Erythroblast (primary cell): ENCODE measurements around the gene CMTR1.

ENCODE experiments used
- GATA1 ChIP-seq: IDR thresholded peaks from 2 replicates; pipeline ENCODE4 v1.6.1; 2011; ENCODE audit warnings: low read depth, mild to moderate bottlenecking, control low read depth, low read length, moderate library complexity
- POLR2A ChIP-seq: IDR thresholded peaks from 2 replicates; pipeline ENCODE4 v1.6.1; 2011; ENCODE audit warnings: mild to moderate bottlenecking, low read length

DNA sequence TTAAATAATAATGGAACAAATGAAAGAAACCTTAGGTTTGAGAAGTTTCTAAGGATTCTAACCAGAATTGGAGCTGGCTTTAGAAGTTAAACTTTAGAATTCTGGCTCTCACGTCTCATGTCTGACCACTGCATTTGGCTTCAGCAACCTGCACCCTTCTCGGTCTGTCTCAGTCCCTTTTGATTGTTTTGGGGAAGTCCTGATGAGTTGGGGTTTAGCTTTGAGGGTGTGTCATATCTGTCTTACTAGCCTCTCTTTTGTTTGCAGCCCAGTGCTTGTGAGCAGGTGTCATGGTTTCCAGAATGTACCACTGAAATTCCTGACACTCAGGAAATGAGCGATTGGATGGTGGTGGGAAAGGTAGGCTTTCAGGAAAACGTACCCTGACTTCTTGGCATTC is 17.0 kb downstream of the CMTR1 start:
- TF ChIP-seq POLR2A, result no peak
- TF ChIP-seq GATA1, result no peak
